Measurements from ENCODE around the gene ATAD3B.
"Not testable (repeated sequence)": the region's sequence is repeated elsewhere in the genome, so short reads cannot be mapped to it uniquely, and the experiment has no call there.

ATAD3B gene

DNA sequence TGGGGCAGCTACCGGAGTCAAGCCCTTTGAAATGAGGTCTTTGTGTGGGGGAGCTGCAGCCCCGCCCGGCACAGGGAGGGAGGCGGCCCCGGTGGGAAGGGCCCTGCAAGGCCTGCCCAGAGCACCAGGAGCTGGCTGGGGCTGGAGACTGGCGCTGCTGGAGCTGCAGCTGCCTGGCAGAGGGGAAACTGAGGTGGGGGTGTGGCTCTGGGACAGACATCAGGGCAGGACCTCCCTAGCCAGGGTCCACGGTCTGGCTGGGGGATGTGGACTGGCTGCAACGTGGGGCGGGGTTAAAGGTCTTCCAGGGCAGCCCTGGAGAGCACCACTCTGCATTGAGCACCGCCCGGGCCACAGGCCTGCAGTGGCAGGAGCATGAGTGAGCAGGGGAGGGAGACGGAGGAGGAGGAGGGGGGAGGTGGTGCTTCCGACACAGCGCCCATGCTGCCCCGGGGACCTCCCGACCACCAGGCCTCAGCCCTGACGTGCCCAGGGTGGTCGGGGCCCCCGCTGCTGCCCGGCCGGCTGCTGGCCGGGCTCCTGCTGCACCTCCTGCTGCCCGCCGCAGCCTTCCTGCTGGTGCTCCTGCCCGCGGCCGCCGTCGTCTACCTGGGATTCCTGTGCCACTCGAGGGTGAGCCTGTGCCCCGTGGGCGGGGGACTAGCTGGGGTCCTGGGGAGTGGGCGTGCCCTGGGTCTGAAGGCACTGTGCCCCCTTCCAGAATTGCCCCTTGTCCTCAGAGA is 45.6 kb upstream of the ATAD3B start:
- TF ChIP-seq, protein P1, sequence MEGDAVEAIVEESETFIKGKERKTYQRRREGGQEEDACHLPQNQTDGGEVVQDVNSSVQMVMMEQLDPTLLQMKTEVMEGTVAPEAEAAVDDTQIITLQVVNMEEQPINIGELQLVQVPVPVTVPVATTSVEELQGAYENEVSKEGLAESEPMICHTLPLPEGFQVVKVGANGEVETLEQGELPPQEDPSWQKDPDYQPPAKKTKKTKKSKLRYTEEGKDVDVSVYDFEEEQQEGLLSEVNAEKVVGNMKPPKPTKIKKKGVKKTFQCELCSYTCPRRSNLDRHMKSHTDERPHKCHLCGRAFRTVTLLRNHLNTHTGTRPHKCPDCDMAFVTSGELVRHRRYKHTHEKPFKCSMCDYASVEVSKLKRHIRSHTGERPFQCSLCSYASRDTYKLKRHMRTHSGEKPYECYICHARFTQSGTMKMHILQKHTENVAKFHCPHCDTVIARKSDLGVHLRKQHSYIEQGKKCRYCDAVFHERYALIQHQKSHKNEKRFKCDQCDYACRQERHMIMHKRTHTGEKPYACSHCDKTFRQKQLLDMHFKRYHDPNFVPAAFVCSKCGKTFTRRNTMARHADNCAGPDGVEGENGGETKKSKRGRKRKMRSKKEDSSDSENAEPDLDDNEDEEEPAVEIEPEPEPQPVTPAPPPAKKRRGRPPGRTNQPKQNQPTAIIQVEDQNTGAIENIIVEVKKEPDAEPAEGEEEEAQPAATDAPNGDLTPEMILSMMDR (IDR thresholded peaks at IDR 0.05; ENCODE audit: low read depth, low read length): no peak
- DNase-seq (ENCODE audit: low read depth in 2 of 2): no peak
- no peak overlapping the region for H3K4me3 ChIP-seq (replicated peaks in 1 of 2; ENCODE audit: low read depth in 2 of 2, low read length in 2 of 2)

DNA sequence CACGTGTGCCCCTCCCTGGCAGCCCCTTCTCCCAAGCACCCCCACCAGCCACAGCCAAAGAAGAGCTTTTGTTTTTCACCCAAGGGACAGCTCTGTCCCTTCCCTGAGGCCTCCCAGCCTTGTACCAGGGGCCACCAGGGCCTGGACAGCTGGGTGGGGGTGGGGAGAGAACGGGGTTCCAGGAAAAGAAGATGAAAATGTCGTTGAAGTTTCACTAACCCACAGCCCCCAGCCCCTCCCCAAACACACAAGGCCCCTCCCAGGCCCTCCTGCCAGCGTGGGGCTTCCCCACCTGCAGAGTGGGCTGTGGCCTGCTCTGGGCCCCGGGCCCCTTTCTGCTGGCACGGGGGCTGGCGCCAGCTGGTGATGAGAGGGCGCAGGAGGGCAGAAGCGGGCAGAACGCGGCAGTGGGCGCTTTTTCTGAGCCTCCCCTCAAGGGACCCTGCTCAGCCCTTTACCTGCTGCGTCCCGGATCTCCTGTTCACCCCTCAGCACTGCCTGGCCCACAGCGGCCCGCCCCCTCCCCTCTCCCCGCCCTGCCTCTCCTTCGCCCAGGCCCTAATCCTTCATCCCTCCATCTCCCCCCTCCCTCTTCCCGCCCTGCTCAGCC is 45.0 kb upstream of the ATAD3B start:
- DNase-seq (ENCODE audit: low read depth in 2 of 2): no peak
- no peak overlapping the region for H3K4me3 ChIP-seq (replicated peaks in 1 of 2; ENCODE audit: low read depth in 2 of 2, low read length in 2 of 2)
- TF ChIP-seq, protein P1 (IDR thresholded peaks at IDR 0.05; ENCODE audit: low read depth, low read length): no peak

DNA sequence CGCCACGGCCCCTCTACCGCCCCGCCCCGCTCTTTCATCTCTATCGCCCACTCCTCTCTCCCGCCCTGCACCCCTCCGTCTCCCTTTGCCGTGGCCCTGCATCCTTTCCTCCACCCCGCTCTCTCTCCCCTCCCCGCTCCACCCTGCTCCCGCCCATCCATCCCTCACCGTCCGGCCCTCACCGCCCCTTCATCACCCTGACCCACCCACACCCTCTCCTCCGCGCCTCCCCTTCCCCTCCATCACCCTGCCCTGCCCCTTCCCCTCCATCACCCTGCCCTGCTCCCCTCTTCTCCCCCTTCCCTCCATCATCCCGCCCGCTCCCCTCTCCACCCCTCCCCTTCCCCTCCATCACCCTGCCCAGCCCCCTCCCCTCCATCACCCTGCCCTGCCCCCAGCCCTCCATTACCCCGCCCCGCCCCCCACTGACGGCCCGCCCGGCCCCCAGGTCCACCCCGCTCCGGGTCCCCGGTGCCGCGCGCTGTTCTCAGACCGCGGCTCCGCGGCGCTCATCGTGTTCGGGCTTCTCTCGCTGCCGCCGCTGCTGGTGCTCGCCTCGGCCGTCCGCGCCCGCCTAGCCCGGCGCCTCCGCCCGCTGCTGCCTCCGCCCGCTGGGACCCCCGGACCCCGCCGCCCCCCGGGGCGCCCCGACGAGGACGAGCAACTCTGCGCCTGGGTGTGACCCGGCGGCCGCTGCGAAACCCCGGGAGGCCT is 44.3 kb upstream of the ATAD3B start:
- no peak for DNase-seq (ENCODE audit: low read depth in 2 of 2)

DNA sequence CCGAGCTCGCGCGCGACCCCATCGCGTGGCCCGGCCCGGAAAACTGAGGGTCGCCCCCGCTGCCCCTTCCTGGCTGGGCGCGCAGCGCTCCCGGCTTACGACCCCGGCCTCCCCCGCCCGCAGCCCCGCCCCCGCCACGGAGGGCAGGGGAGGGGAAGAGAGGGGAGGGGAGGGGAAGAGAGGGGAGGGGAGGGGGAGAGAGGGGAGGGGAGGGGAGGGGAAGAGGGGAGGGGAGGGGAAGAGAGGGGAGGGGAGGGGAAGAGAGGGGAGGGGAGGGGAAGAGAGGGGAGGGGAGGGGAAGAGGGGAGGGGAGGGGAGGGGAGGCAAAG is 43.8 kb upstream of the ATAD3B start:
- TF ChIP-seq, protein P1 (IDR thresholded peaks at IDR 0.05; ENCODE audit: low read depth, low read length): no peak
- DNase-seq (ENCODE audit: low read depth in 2 of 2): no peak
- H3K4me3 ChIP-seq (replicated peaks in 1 of 2; ENCODE audit: low read depth in 2 of 2, low read length in 2 of 2): peak overlapping the region in 1 of 2 donors; percentile 33

More for the DNA sequence above, 44.3 kb upstream of the ATAD3B start:
- peak overlapping the region in 1 of 2 donors; percentile 33 for H3K4me3 ChIP-seq (replicated peaks in 1 of 2; ENCODE audit: low read depth in 2 of 2, low read length in 2 of 2)
- TF ChIP-seq, protein P1 (IDR thresholded peaks at IDR 0.05; ENCODE audit: low read depth, low read length): no peak

DNA sequence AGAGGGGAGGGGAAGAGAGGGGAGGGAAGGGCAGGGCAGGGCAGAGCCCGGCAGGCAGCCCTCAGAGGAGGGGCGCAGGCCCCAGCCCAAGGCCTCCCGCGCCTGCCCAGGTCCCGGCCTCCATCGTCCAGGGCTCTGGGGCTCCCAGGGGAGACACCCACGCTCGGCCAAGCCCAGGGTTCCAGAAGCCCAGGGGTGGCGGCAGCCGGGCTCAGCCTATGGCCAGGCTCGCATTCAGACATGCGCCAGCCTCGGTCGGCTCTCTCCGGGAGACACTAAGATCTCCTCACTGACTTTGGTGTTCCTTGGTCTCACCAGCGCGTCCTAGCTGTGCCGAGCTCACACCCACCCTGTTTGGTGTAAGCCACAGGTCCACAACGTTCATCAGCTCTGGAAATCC is 43.4 kb upstream of the ATAD3B start:
- TF ChIP-seq, protein P1 (IDR thresholded peaks at IDR 0.05; ENCODE audit: low read depth, low read length): no peak
- H3K4me3 ChIP-seq (replicated peaks in 1 of 2; ENCODE audit: low read depth in 2 of 2, low read length in 2 of 2): no peak overlapping the region
- DNase-seq (ENCODE audit: low read depth in 2 of 2): no peak

DNA sequence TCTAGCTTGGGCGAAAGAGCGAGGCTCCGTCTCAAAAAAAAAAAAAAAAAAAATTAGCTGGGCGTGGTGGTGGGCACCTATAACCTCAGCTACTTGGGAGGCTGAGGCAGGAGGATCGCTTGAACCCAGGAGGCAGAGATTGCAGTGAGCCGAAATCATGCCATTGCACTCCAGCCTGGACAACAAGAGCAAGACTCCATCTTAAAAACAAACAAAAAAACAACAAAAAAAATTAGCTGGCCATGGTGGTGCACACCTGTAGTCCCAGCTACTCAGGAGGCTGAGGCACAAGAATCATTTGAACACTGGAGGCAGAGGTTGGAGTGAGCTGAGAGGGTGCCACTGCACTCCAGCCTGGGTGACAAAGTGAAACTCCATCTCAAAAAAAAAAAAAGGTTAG is 42.6 kb upstream of the ATAD3B start:
- not testable (repeated sequence) for H3K4me3 ChIP-seq (replicated peaks in 1 of 2; ENCODE audit: low read depth in 2 of 2, low read length in 2 of 2); DNase-seq (ENCODE audit: low read depth in 2 of 2)

DNA sequence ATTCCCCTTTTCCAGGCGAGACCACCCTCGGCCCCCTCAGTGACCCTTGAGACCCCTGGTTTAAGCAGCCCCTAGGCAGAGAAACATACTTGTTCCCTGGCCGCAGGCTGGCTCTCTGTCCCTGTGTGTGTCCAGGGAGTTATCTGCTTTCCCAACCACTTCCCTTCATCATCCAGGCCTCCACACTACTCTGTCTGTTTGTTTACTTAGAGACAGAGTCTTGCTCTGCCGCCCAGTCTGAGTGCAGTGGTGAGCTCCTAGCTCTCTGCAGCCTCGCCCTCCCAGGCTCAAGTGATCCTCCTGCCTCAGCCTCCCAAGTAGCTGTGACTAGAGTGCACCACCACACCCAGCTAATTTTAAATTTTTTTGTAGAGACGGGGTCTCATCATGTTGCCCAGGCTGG is 41.9 kb upstream of the ATAD3B start:
- TF ChIP-seq, protein P1 (IDR thresholded peaks at IDR 0.05; ENCODE audit: low read depth, low read length): no peak
- peak; percentile 53 to 72 for DNase-seq (ENCODE audit: low read depth in 2 of 2)
- H3K4me3 ChIP-seq (replicated peaks in 1 of 2; ENCODE audit: low read depth in 2 of 2, low read length in 2 of 2): no peak overlapping the region
